GM18519 (cell line): ENCODE results near the gene SPECC1L.
"Not testable (repeated sequence)": the region's sequence is repeated elsewhere in the genome, so short reads cannot be mapped to it uniquely, and the experiment has no call there.

ENCODE experiments used
- ATAC-seq: cut with Tn5 transposase; IDR thresholded peaks from one replicate; pipeline ENCODE4 v1.9.1; 2021; ENCODE audit warnings: mild to moderate bottlenecking, moderate library complexity; ENCODE audit not compliant: unreplicated experiment, low FRiP score

Gene SPECC1L, protein sequence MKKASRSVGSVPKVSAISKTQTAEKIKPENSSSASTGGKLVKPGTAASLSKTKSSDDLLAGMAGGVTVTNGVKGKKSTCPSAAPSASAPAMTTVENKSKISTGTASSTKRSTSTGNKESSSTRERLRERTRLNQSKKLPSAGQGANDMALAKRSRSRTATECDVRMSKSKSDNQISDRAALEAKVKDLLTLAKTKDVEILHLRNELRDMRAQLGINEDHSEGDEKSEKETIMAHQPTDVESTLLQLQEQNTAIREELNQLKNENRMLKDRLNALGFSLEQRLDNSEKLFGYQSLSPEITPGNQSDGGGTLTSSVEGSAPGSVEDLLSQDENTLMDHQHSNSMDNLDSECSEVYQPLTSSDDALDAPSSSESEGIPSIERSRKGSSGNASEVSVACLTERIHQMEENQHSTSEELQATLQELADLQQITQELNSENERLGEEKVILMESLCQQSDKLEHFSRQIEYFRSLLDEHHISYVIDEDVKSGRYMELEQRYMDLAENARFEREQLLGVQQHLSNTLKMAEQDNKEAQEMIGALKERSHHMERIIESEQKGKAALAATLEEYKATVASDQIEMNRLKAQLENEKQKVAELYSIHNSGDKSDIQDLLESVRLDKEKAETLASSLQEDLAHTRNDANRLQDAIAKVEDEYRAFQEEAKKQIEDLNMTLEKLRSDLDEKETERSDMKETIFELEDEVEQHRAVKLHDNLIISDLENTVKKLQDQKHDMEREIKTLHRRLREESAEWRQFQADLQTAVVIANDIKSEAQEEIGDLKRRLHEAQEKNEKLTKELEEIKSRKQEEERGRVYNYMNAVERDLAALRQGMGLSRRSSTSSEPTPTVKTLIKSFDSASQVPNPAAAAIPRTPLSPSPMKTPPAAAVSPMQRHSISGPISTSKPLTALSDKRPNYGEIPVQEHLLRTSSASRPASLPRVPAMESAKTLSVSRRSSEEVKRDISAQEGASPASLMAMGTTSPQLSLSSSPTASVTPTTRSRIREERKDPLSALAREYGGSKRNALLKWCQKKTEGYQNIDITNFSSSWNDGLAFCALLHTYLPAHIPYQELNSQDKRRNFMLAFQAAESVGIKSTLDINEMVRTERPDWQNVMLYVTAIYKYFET

DNA sequence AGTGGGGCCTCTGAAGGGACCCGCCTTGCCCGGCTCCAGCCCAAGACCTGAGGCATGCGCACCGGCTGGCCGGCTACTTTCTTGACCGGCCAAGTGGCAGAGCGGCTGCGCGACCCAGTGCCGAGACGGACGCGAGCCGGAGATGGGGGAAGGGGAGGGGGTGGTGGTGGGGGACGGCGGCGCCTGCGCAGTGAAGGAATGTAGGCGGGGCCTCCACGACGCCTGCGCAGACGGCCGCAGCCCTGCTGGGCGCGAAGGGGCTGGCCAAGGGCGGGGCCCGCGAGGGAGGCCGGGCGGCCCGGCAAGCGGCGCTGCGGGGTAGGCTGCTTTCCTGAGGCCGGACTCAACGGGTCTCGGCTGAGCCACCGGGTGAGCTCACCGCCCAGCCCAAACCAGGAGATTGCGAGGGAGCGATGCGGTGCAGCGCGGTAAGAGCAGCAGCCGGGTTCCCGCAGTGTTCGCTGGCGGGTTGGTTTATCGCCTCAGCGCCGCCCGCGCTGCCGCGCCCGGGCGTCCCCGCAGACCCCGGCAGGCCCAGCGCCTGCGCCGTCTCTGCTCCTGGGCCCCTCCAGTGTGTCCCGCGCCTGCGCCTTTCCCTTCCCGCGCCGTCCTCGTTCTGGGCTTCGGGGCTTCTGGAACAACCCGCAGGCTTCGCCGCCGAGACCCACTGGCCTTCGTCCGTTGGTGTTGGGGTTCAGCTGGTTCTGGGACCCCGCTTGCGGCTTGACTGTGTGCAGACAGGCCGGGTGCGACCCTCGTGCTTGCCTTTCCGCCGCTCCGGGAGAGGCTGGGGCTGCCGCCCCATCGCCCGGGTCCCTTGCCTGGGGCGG, at the start of gene SPECC1L:
Gene SPECC1L (plus strand): TSS at position 276 of the 830 bp plus-strand sequence. CDS start 31,401 bp downstream, outside the sequence.
- no peak for ATAC-seq

DNA sequence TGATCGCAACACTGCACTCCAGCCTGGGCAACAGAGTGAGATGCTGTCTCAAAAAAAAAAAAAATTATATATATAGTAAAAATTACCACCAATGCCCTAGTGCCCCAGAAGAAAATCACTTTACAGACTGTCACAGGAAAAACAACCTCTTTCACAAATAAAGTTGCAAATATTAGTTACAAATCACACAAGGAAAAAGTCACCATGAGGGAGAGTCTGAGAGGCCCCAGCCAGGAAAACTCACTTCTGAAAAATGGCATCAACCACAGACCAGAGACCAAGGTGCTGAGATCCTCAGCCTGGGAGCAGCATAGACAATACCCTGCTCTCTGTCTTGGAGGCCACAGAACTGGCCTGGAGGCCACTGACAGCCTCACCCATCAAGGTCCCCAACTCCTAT, 46.2 kb upstream of the SPECC1L start:
- ATAC-seq = no peak

DNA sequence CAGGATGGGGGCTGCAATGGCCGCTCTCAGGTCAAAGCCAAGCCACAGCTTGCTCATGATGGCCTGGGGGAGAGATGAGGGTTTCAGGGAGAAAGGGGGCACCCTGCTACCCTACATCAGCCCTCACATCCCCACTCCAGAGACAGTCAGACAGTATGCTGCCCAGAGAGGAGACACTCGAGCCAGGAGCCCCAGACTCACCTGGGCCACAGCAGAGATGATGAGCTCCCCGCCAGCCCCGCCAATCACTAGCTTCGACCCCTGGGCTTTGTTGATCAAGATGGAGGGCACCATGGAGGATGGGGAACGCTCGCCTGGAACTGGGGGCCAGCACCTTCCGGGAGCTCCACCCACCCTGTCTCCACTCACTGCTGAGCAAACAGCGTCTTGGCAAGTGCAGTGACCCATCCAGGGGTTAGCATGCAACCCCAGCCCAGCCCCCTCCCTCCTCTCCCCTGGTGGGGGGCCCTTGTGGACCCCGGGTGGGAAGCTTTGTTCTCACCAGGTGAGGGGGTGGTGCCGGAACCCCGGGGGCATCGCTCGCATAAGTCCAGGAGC, 45.5 kb upstream of the SPECC1L start:
- ATAC-seq = no peak

DNA sequence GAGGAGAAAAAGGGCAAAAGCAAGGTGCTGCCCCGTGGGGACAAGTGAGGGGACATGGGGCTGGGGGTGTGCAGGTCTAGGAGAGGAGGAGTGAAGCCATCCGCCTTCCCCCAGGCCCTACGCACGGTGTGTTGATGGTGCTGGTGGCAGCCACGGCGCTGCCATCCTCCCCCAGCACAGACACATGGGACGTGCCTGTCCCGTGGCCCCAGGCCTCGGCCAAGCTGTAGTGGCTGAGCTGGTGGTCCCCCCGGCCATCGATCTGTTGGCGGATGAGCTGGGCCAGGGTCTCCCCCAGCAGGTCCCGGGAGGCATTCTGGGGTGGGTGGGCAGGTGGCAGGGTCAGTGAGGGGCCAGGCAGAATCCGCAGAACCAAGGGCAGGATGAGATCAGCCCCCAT, 44.7 kb upstream of the SPECC1L start:
- ATAC-seq = no peak

DNA sequence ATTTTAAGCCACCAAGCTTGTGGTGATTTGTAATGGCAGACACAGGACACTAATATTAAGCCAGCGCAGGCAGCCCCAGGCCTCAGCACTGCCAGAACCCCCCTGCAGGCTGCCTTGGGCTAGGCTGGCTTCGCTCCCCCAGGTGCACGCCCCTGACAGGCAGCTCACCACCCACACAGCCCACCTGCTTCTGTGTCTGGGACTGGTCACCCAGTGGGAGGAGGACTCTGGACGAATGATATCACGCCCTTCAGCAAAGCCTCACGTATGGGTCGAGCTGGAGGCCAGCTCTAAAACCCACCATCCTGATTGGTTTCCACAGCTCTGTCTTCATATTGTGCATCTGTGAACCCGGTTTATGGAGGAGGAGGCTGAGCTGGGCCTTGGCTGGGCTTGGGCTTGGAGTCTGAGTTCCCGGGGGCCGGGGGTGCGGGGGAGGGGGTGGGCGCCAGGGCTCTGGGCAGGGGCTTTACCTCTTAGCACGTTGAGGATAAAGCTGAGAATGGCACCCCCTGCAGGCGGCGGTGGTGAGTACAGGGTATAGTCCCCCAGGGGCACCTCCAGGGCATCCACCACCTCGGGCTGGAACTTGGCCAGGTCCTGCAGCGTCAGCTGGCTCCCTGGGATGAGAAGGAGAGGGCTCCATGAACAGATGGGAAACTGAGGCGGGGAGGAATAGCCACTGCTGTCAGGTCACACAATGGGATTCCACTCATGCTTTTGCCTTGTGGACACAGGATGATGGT, 39.5 kb upstream of the SPECC1L start:
- no peak for ATAC-seq

DNA sequence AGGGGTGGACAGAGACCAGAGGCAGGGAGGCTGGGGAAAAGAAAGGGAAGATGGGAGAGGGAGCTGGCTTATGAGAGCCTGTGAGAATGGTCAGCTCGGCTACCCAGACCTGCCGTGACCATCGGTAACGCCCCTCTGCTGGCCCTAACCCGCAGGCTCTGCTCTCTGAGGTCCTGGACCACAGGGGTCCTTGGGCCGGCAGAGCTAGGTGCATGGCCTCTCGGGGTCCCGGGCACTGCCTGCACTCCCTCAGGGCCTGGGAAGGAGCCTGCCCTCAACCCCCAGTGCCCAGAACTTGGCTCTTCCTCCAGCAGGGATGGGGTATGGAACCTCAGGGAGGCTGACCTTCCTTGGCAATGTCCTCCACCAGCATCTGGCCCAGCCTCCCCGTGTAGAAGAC, 38.9 kb upstream of the SPECC1L start:
- no peak for ATAC-seq

DNA sequence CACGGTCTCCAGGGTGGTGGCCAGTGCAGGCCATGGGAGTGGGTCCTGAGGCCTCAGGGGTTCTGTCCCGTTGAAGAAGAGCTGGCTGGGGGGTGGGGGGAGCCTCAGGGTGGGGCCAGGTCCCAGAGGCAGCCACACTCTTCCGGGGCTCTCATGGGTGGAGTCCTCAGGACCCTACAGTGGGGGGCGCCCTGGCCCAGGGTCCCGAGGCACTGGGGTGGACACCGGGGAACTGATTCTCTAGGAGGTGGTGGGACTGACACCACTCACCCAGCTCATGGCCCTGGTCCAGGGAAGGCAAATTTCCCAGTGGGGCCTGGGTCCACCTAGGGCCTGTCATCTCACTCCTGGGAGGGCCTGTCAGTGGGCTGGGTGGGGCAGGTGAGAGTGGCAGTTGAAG, 38.5 kb upstream of the SPECC1L start:
- ATAC-seq = no peak

DNA sequence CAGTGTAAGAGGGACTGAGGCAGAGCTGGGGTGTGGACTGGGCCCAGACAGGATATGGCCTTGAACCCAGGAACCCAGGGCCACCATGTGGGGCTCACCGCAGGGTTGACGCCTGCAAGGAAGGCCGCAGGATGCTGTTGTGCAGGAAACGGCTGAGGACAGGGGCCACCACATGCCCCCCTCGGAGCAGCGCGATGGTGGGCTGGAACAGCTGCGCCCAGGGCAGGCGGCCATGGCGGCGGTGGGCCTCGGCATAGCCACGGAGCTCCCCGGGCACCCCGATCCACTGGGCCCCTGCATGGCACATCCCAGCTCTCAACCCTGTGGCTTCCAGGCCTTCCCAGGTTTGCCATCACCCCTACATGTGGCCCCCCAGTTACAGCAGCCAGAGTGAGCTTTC, 37.9 kb upstream of the SPECC1L start:
- no peak for ATAC-seq

DNA sequence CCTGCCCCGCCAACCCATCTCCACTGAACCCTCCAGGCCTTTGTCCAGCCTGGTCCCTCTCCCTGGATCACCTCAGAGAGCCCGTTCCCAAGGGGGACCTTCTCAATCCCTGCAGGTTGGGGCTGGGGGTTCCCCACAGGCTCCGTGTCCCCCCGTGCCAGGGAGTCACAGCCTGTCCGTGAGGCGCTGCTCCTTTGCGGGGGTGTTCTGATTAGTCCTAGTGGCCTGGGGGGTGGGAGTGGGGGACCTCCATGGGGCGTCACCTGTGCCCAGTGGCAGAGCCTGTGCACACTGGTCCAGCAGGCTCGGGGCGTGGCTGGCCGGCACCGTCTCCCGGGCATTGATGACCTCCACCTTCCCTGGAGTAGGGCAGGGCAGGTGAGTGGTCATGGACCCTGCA, 37.4 kb upstream of the SPECC1L start:
- no peak for ATAC-seq

DNA sequence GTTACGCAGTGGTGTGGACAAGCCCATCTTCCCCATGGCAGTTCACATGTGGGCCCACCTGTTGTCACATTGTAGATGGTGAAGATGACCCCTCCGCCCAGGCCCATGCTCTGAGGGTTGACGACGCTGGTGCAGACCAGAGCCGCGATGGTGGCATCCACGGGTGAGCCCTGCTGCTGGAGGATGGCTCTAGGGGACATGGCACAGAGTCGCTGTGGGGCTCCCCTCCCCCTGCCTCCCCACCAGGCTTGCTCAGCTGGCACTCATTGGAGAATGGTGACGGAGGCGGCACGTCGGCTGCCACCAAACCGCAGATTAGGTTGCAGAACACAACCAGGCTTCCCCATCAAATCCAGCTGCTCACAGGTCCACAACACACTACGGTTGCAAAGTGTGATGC, 36.8 kb upstream of the SPECC1L start:
- no peak for ATAC-seq

DNA sequence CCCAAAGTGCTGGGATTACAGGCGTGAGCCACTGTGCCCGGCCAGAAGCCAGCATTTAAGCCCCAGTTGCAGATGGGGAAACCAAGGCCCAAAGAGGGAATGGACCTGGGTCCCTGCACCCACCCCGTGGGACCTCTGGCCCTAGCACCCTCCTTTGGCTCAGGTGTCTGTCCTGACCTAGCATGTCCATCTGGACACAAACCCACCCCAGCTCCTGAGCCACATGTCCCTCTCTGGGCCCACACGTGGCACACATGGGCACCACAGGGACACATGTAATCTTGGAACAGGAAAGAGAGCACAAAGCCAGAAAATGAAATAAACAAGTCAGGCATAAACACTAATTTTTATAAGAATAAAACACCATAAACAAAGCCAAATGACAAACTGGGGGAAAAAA, 35.3 kb upstream of the SPECC1L start:
- no peak for ATAC-seq

DNA sequence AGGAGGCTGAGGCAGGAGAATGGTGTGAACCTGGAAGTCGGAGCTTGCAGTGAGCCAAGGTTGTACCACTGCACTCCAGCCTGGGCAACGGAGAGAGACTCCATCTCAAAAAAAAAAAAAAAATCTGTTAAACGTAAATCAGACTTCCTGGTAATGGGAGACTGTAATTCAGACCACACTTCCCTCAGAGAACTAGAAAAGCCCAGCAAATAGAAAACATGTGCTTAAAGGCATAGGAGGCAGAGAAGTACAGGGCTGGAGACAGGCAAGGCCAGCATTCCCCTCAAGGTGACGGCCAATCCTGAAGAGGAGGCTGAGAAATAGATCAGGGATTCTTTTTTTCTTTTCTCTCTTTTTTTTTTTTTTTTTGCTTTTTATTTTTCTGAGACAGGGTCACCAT, 34.0 kb upstream of the SPECC1L start:
- ATAC-seq = no peak

DNA sequence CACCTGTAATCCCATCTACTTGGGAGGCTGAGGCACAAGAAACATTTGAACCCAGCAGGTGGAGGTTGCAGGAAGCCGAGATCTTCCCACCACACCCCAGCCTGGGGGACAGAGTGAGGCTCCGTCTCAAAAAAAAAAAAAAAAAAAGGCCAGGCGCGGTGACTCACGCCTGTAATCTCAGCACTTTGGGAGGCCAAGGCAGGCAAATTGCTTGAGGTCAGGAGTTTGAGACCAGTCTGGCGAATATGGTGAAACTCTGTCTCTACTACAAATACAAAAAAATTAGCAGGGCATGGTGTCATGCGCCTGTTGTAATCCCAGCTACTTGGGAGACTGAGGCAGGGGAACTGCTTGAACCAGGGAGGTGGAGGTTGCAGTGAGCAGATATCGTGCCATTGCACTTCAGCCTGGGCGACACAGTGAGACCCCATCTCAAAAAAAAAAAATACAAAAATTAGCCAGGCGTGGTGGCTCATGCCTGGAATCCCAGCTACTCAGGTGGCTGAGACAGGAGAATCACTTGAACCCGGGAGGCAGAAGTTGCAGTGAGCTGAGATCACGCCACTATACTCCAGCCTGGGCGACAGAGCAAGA, 32.4 kb upstream of the SPECC1L start:
- ATAC-seq = not testable (repeated sequence)

DNA sequence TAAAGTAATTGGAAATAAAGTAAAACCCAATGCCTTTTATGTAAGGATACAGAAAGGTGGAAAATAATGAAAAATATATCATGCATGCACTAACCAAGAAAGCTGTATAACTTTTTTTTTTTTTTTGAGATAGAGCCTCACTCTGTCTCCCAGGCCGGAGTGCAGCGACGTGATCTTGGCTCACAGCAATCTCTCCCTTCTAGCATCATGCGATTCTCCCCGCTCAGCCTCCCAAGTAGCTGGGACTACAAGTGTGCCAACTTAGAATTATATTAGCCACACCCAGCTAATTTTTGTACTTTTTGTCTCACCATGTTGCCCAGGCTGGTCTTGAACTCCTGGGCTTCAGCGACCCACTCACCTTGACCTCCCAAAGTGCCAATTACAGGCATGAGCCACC, 30.2 kb upstream of the SPECC1L start:
- no peak for ATAC-seq

DNA sequence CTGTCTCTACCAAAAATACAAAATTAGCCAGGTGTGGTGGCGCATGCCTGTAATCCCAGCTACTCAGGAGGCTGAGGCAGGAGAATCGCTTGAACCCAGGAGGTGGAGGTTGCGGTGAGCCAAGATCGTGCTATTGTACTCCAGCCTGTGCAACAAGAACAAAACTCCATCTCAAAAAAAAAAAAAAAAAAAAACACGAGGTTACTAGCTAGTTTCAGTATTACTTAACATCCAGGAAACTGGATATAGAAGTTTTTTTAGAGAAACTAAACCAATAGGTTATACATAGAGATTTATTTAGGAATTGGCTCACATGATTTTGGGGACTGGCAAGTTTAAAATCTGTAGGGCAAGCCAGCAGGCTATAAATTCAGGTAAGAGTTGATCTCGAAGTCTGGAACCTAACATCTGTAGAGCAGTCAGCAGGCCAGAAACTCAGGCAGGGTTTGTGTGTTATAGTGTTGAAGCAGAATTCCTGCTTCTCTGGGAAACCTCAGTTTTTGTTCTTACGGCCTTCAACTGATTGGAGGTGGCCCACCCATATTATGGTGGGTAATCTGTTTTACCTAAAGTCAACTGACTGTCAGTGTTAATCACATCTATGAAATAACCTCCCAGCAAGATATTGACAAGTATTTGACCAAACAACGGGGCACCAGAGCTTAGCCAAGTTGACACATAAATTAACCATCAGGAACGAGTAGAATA, 29.5 kb upstream of the SPECC1L start:
- not testable (repeated sequence) for ATAC-seq

DNA sequence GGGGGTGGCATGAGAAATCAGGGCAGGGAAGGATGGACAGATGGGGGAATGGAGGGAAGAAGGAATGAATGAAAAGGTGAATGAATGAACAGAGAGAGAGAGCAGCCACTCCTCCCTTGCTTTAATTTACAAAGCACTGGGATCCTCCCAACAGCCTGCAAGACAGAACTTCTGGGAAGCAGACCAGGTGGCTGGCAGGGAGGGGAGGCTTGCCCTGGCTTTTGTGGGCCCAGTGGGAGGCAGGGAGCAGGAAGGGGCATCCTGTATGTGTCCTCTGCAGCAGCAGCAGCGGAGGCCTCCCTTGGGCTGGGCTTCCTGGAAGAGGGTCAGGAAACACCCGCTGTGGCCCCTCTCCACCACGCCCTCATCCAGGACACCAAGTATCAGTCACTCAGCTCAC, 27.2 kb upstream of the SPECC1L start:
- ATAC-seq = not testable (repeated sequence)

DNA sequence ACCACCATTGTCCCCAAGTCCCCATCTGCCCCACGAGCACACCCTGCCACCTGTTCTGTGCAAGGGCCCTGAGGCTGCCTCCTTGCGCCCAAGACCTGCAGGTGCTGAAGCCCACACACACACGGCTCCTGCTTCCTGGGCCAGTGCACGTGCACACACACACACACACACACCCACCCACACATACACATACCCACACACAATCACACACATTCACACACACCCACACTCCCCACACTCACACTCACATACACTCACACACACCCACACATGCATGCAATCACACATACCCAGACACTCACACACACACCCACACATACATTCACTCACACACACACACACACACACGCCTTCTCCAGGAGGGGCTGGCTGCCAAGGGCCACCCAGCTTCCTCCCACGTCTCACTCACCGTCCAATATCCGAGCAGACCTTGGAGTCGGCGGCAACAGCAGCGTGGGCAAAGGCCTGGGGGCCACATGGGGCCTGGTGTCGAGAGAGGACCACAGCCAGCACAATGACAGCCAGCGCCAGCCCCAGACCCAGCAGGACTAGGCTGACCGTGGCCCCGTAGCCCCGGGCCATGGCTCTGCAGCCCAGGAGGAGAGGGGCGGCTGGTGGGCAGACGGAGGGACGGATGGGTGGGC, 26.4 kb upstream of the SPECC1L start:
- ATAC-seq = no peak

DNA sequence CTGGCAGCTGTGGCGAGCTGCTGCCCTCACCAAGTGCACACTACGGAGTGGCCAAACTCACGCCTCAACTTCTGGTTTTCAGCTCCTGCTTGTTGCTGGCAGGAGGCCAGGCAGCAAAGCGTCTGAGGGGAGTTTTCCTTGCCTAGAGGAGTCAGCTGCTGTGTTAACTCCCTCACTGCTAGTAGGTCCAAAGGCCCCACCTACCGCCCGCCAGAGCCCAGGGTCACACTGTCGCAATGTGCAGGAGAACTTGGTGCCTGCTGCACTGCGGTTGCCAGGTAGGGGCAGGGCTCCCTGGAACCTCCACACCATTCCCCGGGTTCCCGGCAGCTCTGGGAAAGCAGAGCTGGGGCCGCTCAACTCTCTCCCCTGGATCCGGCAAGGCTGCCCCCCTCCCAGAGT, 25.6 kb upstream of the SPECC1L start, which contains the start of gene GGT5:
Gene GGT5 (minus strand): TSS at position 53 of the 402 bp plus-strand sequence. CDS start 357 bp downstream, outside the sequence.
- not testable (repeated sequence) for ATAC-seq
